Measurements from ENCODE around the gene SLC2A4RG.

The SLC2A4RG gene

DNA sequence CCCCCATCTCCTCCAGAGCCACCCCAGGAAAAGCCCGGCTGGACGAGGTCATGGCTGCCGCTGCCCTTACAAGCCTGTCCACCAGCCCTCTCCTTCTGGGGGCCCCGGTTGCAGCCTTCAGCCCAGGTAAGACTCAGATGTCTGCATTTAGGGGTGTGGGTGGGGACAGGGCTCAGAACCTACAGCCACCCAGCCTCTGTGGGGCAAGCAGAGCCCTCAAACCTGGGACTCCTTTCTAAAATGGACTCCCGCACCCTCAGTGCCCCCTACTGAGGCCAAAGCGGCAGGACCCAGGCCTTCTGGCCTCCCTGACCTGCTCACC is 1.7 kb downstream of the SLC2A4RG start:
- no peak for DNase-seq (ENCODE audit: low read depth)

GRCh38 chr20:63741676-63742380 is 2.3 kb downstream of the SLC2A4RG start:
- DNase-seq (ENCODE audit: low read depth) = no peak

GRCh38 chr20:63742381-63743024 is 2.9 kb downstream of the SLC2A4RG start:
- no peak for DNase-seq (ENCODE audit: low read depth)

- no peak for DNase-seq (ENCODE audit: low read depth)
Measured at GRCh38 chr20:63743210-63743970, 3.8 kb downstream of the SLC2A4RG start.

DNA sequence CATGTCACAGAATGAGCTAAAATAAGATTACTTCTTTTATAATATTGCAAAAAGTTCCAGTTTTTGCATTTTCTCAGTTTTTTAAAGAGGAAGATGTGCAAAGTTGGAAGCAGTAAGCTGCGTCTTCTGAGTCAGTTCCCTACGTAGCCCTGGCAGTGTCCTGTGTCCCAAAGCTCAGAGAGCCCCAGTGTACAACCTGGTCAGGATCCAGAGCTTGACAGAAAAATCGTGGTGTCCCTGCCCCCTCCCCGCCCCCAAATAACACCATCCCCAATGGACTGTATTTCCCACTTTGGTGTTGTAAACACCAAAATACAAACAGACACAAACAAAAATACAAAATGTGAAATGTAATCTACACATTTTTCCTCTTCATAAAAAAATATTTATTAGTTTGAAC is 4.6 kb downstream of the SLC2A4RG start:
- no peak for DNase-seq (ENCODE audit: low read depth)

- DNase-seq (ENCODE audit: low read depth) = no peak
Measured at GRCh38 chr20:63744574-63745423, 5.2 kb downstream of the SLC2A4RG start.

DNA sequence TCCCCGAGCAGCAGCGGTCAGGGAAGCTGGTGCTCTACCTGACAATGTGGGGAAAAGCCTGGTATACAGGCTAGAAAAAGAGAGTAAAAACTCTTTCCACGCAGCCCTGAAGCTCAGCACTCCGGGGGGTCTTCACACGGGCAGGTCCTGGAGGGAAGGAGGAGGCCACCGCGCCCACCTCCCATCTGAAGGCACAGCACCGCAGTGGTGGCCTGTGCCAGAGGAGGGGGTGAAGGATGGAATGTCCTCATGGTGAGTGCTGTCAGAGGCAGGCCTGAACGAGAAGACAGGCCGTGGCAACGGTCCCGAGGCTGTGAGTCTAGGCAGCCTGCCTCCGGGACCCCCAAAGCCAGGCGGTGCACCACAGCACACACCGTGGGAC is 5.8 kb downstream of the SLC2A4RG start:
- no peak for DNase-seq (ENCODE audit: low read depth)

DNA sequence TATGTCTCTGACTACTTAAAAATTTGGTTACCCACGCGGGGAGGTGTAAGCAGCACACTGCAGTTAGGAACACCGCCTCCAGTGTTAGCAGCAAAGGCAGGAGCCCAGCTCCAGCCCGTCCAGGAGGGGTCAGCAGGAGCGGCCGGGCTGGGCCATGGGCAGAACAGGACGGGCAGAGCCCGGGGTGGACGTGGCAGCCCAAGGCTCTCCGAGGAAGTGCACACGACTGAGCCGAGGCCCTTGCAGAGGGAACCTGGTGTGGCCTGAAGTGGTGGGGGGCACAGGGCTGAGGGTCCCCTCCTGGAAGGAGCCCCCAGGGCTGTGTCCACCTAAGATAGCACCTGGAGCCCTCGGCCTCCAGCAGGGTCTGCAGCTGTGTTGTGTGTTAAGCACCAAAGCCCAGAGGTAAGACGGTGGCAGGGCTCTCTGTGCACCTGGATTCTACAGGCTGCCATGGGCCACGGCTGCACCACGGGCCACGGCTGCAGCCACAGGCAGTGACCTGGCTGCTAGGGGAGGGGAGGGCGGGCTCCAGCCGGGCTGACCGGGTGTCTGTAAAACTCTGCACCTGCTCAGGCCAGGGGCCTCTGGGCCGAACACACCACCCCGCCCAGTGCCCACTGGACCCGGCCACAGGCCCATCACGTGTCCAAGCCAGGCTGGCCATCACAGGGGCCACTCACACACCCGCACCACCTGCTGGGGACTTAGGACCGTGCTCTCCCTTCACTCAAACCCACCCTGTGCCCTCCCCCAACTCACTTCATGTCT is 6.6 kb downstream of the SLC2A4RG start:
- no peak for DNase-seq (ENCODE audit: low read depth)

- DNase-seq (ENCODE audit: low read depth) = no peak
Measured at GRCh38 chr20:63746751-63747315, 7.3 kb downstream of the SLC2A4RG start.

- no peak for DNase-seq (ENCODE audit: low read depth)
Measured at GRCh38 chr20:63747622-63748069, 8.1 kb downstream of the SLC2A4RG start.

- DNase-seq (ENCODE audit: low read depth) = no peak
Measured at GRCh38 chr20:63748070-63748933, 8.7 kb downstream of the SLC2A4RG start.

DNA sequence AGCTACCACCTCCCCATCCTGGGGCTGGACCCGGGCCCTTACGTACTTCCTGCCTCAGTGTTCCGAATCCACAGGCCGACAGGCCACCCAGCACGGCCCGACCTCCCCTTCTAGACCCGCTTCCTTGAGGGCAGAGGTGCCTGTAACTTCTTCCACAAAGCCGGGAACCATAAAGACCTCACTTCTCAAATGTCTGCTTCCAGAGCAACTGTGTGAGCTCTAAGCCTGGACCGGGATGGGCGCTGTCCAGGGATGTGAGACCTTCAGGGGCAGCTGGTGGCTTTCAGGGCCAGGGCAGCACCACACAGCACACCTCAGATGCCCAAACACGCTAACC is 9.3 kb downstream of the SLC2A4RG start:
- no peak for DNase-seq (ENCODE audit: low read depth)

GRCh38 chr20:63749597-63750508 is 10.3 kb downstream of the SLC2A4RG start:
- DNase-seq (ENCODE audit: low read depth) = no peak

DNA sequence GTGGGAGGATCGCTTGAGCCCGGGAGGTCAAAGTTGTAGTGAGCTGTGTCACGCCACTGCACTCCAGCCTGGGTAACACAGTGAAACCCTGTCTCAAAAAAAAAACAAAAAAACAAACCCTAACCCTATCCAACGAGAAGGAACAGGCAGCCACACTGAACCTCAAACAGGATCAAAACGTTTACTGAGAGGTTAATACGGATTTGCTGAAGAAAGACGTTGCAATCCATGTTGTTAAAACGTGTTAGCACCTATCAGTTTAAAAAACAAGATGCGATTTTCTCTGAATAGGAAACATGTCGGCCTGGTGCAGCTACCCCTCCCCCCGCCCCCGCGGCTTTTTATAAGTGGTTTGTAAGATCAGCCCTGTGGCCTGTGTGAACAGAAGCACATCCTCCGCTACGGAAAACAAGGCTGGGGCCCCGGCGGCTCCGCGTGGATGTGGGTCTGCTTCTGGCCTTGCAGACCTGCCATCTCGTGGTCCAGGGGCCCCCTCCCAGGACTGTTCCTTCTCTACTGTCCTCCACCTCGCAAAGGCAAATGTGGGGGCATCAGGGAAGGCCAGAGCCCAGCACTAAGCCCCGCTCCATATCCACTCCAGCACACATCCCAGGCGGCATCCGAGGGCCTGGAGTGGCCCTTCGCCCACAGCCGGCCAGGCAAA is 11.4 kb downstream of the SLC2A4RG start:
- no peak for DNase-seq (ENCODE audit: low read depth)

DNA sequence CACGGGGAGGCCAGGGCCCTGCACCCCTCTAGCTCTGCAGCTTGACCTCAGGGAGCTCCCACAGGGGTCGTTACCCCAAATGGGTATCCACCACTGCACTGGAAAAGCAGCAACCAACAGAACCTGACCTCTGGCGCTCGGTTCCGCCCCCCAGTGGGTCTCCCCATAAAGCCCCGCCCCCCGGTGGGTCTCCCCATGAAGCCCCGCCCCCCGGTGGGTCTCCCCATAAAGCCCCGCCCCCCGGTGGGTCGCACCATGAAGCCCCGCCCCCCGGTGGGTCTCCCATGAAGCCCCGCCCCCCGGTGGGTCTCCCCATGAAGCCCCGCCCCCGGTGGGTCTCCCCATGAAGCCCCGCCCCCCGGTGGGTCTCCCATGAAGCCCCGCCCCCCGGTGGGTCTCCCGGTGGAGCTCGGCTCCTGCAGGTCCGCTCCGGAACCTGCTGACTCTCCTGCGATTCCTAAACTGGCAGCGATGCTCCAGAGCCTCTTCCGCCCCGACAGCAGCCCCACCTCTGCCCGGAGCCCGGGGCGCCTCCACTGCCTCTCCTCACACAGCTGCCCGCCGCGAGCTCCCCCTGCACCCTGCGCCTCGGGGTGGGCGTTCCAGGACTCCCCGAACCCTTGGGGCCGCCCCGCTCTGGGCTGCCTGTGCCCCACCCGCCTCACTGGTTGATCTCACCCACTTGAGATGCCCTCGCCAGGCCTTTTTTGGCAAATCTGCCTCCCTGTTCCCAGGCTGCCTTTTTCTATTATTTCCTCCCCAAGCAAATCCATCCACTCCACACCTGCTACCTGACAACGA is 12.1 kb downstream of the SLC2A4RG start:
- no peak for DNase-seq (ENCODE audit: low read depth)

DNA sequence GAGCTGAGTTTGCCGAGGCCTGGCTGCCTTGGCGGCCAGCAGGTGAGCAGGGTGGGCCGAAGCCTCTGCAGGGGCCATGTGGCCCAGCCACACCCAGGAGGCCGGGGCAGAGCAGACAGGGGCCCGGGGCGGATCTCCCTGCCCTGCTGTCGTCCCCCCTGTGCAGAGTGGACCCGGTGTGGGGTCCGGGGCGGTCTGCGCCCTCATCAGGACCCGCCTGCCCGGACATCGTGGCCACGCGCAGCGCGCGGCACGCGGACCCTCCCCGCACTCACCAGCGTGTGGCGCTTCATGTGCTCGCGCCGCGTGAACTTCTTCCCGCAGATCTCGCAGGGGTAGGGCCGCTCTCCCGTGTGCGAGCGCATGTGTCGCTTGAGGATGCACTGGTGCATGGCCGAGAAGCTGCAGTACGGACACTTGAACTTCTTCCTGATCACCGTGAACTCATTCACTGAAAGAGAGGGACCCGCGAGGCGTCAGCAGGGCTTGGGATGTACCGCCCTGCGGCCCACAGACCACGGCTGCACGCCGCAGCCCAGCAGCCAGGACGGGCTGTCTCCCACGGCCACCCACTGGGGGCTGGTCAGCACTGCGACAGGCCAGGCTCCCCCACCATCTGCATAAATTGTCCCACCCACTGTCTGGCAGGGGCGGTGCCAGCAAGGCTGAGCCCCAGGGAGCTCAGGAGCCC is 13.0 kb downstream of the SLC2A4RG start:
- DNase-seq (ENCODE audit: low read depth) = no peak

GRCh38 chr20:63753381-63753780 is 13.8 kb downstream of the SLC2A4RG start:
- DNase-seq (ENCODE audit: low read depth) = no peak
